GM18951 (cell line): ENCODE data around the gene C18orf63.

Experiments
- POLR2A ChIP-seq: IDR thresholded peaks from 4 replicates; pipeline ENCODE4 v1.6.1; 2011; ENCODE audit warnings: mild to moderate bottlenecking; ENCODE audit not compliant: insufficient read length, insufficient read depth; ENCODE audit errors: extremely low read depth
- in situ Hi-C: fragments of 300-500 bp; cut with MboI; formaldehyde crosslinking; loops from one replicate; pipeline ENCODE4 v1.12.0; 2022; ENCODE audit warnings: low sequenced_read_pairs, mixed read lengths, inconsistent platforms; ENCODE audit not compliant: unreplicated experiment

Gene C18orf63

DNA sequence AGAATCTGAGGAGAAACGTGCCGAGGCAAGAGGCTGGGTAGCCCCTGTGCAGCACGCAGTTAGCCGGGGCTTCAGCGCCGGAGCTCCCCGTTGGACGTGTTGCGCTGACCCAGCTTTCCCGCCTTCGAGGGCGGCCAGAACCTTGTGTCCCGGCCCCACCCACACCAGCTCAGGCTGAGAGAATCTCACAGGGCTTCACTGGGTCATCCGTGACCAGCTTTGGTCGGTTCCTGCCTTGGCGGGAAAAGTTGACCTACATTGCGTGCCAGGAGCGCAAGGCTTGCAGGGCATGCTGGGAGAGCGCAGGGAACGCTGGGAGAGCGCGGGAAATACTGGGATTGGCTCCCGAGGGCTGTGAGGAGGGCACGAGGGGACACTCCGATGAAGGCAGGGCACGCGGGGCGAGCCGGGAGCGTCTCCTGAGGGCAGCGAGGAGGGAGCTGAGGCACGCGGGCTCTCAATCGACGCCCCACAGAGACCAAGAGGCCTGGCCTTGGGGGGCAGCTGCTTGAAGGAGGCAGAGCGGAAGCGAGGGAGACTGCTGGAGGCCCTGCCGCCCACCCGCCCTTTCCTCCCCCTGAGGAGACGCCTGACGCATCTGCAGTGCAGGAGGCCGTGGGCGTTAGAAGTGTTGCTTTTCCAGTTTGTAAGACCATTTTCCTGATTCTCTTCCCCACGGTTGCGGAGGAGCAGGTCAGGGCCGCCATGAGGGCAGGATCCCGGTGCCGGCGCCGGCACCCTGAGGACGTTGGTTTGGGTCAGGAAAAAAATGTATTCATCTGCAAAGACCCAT is at the start of gene C18orf63:
C18orf63 (plus strand) TSS at position 376 of the 793 bp plus-strand sequence. CDS start 2,027 bp downstream, outside the sequence.
- in situ Hi-C loops: no loop called here

DNA sequence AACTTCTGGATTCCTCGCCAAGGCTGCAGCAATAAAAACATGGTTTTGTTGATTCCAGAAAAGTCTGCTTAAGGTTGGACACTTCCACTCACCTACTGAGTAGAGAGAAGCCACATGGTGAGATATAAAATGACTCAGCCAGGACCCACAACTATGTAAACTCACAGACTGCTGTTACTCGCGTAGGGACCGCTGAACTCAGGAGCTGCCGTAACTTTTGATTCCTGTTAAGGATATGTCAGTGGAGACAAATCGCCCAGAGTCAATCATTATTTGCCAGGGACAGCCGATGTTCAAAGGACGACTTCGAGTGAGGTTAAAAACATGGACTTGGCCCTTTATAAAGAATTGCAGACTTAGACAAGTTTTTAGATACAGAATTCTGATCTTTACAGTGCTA is 49.5 kb upstream of the C18orf63 start:
- no peak for TF ChIP-seq POLR2A
- in situ Hi-C loops: no loop called here

More for the DNA sequence above, at the start of gene C18orf63:
- TF ChIP-seq POLR2A: no peak

DNA sequence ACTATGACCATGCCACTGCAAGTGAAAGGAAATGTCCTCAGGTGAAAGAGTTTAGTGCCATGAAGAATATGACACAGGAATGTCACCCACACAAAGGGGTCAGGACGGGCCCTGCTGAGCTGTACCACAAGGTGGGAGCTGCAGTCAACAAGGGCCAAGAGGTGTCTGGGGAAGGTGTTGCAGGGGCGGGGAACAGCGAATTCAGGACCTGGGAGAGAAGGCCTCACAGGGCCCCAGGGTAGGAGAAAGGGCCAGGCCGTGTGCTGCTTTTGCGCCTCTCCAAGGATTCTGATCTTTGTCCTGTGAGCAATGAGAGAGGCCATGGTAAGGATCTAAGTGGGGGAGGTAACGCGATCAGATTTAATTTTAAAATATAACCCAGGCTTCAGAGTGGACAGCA is 47.5 kb upstream of the C18orf63 start:
- in situ Hi-C loops: no loop called here
- no peak for TF ChIP-seq POLR2A

DNA sequence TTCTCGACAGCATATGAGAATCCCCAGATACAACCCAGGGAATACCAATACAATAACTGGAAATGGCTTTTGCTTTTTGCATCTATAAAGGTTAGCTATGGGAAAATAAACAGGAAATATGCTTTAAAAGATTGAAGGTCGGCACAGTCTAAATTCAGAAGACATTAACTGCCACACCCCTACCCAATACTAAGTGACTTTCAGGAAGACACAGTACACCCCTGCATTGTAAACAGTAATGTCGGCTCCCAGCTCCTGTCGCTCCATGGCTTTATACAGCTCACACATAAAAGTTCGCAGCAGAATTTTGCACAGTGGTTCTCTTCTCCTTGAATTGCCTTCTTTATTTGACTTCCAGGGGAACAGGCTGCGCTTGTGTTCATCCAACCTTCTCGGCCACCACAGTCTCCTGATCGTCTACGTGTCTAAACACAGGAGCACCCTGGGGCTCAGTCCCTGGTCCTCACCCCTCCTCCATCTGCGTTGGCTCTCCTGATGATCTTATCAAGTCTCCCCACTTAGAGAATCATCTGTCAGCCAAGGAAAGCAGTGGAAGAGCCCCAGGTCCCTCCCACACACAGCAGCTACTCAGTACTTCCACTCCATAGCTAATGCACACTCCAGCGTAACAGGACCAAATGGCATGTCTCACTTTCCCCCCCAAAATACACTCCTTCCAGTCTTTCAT is 46.6 kb upstream of the C18orf63 start:
- in situ Hi-C loops: no loop called here
- no peak for TF ChIP-seq POLR2A

DNA sequence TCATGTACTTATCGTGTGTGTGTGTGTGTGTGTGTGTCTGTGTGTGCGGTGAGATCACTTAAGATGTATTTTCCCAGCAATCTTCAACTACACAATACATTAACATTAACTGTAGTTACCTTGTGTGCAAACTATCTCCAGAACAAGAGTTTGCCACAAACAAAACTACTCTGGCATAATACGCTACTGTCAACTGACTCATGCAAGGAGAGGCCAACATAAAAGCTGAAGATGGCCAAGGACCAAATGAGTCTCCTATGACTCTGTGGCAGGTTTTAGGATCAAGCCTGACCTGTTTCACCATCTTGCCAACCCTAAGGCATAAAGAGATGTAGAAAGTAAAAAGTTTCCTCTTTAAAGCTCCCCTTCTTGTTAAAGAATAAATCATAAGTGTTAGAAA is 44.0 kb upstream of the C18orf63 start:
- TF ChIP-seq POLR2A: no peak
- in situ Hi-C loops: no loop called here

DNA sequence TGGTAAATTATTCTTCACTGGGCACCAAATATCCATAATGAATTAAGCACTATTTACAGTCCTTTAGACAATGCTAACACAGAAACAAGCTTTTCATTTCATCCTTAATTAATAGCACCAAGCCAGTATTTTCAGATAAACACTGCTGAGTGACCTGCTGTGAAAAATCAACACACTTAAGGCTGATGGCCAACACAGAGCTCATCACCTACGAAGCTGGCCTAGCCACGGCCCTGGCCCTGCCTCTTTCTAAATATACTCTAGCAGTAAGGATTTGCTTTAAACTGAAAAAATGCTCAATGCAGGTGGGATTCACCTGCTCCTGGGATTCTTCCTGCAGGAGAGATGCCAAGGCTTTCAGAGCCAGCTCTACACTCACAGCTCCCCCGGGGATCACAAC is 42.2 kb upstream of the C18orf63 start:
- in situ Hi-C loops: no loop called here
- TF ChIP-seq POLR2A: no peak

DNA sequence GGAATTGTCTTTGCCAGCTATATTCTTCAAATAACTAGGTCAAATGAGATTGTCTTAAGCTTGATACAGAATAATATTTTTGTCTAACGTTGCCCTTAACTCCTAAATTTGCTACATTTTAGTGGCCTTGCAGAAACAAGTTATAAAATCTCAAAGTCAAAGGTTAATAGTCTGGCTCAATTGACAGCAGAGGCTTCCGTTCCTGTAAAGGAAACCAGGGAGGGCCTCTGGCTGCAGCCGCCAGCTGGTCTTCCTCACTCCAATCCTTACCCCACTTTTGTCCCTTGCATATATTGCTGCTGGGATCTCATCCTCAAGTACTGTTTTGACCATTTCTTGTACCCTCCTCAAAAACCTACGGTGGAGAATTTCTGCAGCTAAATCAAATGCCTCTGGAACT is 40.9 kb upstream of the C18orf63 start:
- in situ Hi-C loops: no loop called here
- no peak for TF ChIP-seq POLR2A

DNA sequence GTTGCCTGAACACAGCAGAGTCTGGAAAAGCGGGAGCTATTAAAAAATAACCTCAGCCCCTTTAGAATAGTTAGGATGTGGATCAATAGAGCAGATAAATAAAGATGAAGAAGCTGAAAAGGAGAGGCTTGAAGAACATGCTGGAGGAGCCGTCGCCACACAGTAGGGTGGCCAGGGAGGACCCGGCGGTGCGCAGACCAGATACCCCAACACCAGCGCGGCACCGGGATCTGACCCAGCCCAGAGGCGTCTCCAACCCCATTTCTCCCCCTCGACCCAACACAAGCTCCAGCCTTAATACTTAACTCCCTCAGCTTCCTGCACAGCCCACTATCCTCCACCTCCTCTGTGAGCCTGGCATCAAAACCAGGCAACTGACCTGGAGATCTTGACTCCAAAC is 39.9 kb upstream of the C18orf63 start:
- no peak for TF ChIP-seq POLR2A
- in situ Hi-C loops: no loop called here

DNA sequence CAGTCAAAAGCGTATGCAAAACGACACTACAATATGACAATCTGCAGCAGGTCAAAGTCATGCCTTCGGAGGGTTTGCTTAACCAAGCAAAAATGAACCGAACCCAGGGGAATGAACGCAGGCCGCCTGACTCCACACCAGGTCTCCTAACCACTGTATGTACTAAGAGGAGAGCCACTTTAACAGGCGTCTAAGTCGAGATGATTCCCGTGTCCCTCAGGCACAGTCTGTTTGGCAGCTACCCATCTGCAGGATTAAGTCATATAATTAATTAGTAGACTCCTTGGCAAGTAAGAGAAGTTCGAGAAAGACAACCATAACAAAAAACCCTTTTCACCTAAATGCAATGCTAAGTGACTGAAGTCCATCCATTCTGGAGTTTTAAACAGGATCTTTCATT is 39.0 kb upstream of the C18orf63 start:
- no peak for TF ChIP-seq POLR2A
- in situ Hi-C loops: no loop called here

DNA sequence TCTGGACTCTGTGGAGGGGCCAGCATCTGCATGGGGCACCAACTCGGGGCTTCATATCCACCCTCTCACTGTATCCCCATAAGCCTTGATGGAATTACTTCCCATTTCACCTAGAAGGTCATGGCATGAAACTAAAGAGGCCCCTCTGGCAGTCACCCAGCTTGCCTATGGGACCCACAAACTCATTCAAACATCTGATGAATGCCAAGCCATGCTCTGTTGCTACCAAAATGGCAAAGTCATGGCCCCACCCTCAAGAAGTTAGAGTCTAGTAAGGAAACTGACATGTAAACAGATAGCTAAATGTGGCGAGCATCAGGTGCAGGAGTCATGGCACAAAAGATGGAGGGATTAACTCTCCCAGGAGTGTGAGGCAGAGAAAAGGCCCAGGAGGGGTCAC is 38.3 kb upstream of the C18orf63 start:
- no peak for TF ChIP-seq POLR2A
- in situ Hi-C loops: no loop called here

DNA sequence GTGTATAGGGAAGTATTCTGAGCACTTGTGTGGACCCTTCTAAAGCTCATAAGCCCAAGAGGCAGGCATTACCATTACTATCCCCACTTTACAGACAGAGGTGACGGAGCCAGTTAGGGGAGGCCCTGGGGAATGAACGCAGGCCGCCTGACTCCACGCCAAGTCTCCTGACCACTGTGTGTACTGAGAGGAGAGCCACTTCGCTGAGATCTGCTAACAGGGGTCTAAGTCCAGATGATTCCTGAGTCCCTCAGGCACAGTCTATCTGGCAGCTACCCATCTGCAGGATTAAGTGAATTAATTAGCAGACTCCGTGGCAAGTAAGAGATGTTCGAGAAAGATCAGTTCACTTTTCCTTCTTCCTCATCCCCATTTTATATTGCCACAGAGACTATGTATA is 37.6 kb upstream of the C18orf63 start:
- in situ Hi-C loops: no loop called here
- TF ChIP-seq POLR2A: no peak

DNA sequence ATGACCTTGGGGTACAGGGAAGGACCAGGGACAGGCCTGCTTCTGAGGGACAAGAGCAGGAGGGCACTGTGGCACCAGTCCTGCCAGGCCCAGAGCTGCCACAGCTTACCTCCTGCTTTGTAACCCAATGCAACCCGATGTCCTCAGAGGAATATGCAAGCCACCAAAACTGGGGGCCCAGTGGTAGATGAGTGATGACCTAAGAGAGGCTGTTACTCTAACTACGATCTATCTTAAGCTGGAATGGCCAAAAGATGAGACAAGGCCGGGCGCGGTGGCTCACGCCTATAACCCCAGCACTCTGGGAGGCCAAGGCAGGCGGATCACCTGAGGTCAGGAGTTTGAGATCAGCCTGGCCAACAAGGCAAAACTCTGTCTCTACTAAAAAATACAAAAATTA is 36.7 kb upstream of the C18orf63 start:
- TF ChIP-seq POLR2A: no peak
- in situ Hi-C loops: no loop called here

DNA sequence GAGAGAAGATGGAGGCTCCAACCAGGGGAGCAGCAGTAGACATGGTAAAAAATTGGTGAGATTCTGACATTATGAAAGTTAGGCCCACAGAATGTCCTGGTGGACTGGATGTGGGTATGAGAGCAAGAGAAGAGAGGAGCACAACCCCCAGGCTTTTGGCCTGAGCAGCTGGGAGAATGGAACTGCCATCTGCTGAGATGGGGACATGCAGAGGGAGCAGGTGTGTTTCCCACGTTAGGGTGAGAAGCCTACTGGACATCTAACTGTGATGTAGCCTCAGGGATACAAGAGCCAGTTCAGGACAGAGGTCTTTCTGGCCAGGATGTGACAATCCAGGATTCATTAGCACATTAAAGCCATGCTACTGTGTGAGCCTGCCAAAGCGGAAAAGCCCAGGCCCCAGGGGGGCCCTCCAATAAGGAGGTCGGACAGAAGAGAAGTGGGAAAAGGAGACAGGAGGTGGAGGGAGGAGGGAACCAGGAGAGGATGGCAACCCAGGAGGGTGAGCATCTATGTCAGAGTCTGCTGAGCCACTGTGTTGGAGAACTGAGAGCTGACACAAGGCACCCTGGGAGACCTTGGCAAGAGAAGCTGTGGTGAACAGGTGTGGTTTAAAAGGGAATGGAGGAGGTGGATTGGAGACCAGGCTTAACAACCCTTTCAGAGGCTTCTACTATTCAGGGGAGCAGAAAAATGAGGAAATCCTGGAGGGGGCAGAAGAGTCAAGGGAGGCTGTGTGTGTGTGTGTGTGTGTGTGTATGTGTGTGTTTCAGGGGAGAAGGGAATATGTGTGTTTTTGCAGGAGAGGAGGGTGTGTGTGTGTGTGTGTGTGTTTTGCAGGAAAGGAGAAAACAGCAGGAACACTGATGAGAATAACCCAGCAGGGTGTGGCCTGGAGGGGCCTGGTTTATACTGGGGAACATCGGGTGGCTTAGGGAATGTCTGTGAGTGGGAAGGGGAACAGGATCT is 34.3 kb upstream of the C18orf63 start:
- in situ Hi-C loops: no loop called here
- no peak for TF ChIP-seq POLR2A
